IPS-11a (cell line): Measurements from ENCODE around the gene SPOCD1.

ENCODE experiments used
- H3K4me3 ChIP-seq: one replicate; pipeline ENCODE4 v1.5.1; 2013; ENCODE audit warnings: low read depth, low read length, control low read depth

The SPOCD1 gene

GRCh38 chr1:31788138-31788824 lies 27.5 kb downstream of the SPOCD1 start:
- peak overlapping the region; percentile 72 for H3K4me3 ChIP-seq

GRCh38 chr1:31787786-31788137 lies 28.1 kb downstream of the SPOCD1 start:
- H3K4me3 ChIP-seq: peak overlapping the region; percentile 72

- no peak overlapping the region for H3K4me3 ChIP-seq
Measured at GRCh38 chr1:31787261-31787660, 28.6 kb downstream of the SPOCD1 start.

GRCh38 chr1:31786366-31787060 lies 29.3 kb downstream of the SPOCD1 start:
- H3K4me3 ChIP-seq: no peak overlapping the region

- H3K4me3 ChIP-seq: no peak overlapping the region
Measured at GRCh38 chr1:31785947-31786290, 29.9 kb downstream of the SPOCD1 start.

- H3K4me3 ChIP-seq: no peak overlapping the region
Measured at GRCh38 chr1:31785020-31785946, 30.5 kb downstream of the SPOCD1 start.

- no peak overlapping the region for H3K4me3 ChIP-seq
Measured at GRCh38 chr1:31784356-31785019, 31.3 kb downstream of the SPOCD1 start.

GRCh38 chr1:31783846-31784245 lies 32.0 kb downstream of the SPOCD1 start:
- no peak overlapping the region for H3K4me3 ChIP-seq

- no peak overlapping the region for H3K4me3 ChIP-seq
Measured at GRCh38 chr1:31782421-31783410, 33.1 kb downstream of the SPOCD1 start.

- H3K4me3 ChIP-seq: no peak overlapping the region
Measured at GRCh38 chr1:31781756-31782371, 34.0 kb downstream of the SPOCD1 start.

GRCh38 chr1:31781138-31781755 lies 34.6 kb downstream of the SPOCD1 start:
- no peak overlapping the region for H3K4me3 ChIP-seq

GRCh38 chr1:31780632-31781031 lies 35.2 kb downstream of the SPOCD1 start:
- H3K4me3 ChIP-seq: no peak overlapping the region

- H3K4me3 ChIP-seq: no peak overlapping the region
Measured at GRCh38 chr1:31779687-31780086, 36.1 kb downstream of the SPOCD1 start.

GRCh38 chr1:31778763-31779488 lies 36.9 kb downstream of the SPOCD1 start:
- H3K4me3 ChIP-seq: no peak overlapping the region

GRCh38 chr1:31776516-31776915 lies 39.3 kb downstream of the SPOCD1 start:
- no peak overlapping the region for H3K4me3 ChIP-seq

GRCh38 chr1:31776032-31776431 lies 39.8 kb downstream of the SPOCD1 start:
- H3K4me3 ChIP-seq: no peak overlapping the region

- H3K4me3 ChIP-seq: no peak overlapping the region
Measured at GRCh38 chr1:31775210-31775999, 40.4 kb downstream of the SPOCD1 start.

- no peak overlapping the region for H3K4me3 ChIP-seq
Measured at GRCh38 chr1:31774495-31774894, 41.3 kb downstream of the SPOCD1 start.
